HL-60 (cell line): Measurements from ENCODE around the gene MKI67.

ENCODE experiments used
- DNase-seq, 2 experiments: peaks; one replicate each; pipeline ENCODE4 v3.0.0-alpha.2; 2010 to 2020; ENCODE audit warnings: low read depth in 1 of 2, low spot score in 1 of 2
- H3K27ac ChIP-seq: fragments of 250-450 bp; sonication (Bioruptor Pico); replicated peaks from 2 replicates; pipeline ENCODE4 v1.5.1; 2020; ENCODE audit warnings: mild to moderate bottlenecking, moderate library complexity
- H3K27me3 ChIP-seq: fragments of 250-450 bp; sonication (Bioruptor Pico); 2 replicates; pipeline ENCODE4 v1.5.1; 2021; ENCODE audit warnings: mild to moderate bottlenecking, moderate library complexity; ENCODE audit not compliant: insufficient read depth, poor library complexity, severe bottlenecking
- H3K4me3 ChIP-seq: replicated peaks from 2 replicates; pipeline ENCODE4 v1.5.1; 2011; ENCODE audit warnings: mild to moderate bottlenecking, control low read depth, low read length; ENCODE audit not compliant: insufficient read depth
- CTCF ChIP-seq: IDR thresholded peaks from one replicate; pipeline ENCODE4 v1.5.1; 2011; ENCODE audit warnings: low read length, control low read depth, inconsistent platforms; ENCODE audit not compliant: insufficient read depth
- GABPA ChIP-seq: IDR thresholded peaks from 2 replicates; pipeline ENCODE4 v1.6.1; 2012; ENCODE audit warnings: low read depth
- POLR2AphosphoS5 ChIP-seq: IDR thresholded peaks from 2 replicates; pipeline ENCODE4 v1.6.1; 2012; ENCODE audit warnings: low read depth
- SPI1 ChIP-seq: IDR thresholded peaks from 2 replicates; pipeline ENCODE4 v1.6.1; 2012; ENCODE audit warnings: low read depth, mild to moderate bottlenecking, borderline replicate concordance
- TF ChIP-seq, protein P1 (sequence below): IDR thresholded peaks from 2 replicates; pipeline ENCODE4 v1.6.1; 2012; ENCODE audit warnings: low read depth; ENCODE audit not compliant: insufficient replicate concordance

Gene MKI67

DNA sequence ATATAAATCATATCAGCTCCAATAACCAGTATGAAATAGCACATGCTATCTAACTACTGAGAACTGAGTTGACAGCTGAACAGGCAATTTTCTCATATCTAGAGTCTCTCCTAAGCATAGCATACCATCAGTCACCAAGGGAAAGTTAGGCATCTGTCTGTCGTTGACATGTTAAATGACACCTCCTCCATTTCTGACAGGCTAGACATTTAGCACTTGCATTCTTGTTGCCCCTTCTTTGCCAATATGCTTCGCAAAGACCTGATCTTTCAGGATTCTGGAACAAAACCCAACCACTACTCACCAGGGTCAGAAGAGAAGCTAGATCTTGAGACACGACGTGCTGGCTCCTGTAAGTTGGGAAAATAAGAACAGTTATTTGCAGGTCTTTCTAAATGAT, 10.0 kb downstream of the MKI67 start:
- TF ChIP-seq, protein P1, sequence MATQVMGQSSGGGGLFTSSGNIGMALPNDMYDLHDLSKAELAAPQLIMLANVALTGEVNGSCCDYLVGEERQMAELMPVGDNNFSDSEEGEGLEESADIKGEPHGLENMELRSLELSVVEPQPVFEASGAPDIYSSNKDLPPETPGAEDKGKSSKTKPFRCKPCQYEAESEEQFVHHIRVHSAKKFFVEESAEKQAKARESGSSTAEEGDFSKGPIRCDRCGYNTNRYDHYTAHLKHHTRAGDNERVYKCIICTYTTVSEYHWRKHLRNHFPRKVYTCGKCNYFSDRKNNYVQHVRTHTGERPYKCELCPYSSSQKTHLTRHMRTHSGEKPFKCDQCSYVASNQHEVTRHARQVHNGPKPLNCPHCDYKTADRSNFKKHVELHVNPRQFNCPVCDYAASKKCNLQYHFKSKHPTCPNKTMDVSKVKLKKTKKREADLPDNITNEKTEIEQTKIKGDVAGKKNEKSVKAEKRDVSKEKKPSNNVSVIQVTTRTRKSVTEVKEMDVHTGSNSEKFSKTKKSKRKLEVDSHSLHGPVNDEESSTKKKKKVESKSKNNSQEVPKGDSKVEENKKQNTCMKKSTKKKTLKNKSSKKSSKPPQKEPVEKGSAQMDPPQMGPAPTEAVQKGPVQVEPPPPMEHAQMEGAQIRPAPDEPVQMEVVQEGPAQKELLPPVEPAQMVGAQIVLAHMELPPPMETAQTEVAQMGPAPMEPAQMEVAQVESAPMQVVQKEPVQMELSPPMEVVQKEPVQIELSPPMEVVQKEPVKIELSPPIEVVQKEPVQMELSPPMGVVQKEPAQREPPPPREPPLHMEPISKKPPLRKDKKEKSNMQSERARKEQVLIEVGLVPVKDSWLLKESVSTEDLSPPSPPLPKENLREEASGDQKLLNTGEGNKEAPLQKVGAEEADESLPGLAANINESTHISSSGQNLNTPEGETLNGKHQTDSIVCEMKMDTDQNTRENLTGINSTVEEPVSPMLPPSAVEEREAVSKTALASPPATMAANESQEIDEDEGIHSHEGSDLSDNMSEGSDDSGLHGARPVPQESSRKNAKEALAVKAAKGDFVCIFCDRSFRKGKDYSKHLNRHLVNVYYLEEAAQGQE, result no peak
- TF ChIP-seq GABPA (no peak), SPI1 (no peak), CTCF (no peak), POLR2AphosphoS5 (no peak)
- Histone ChIP-seq H3K27me3 (no peaks in the 10 kb centered on the region), H3K27ac (no peak overlapping the region), H3K4me3 (no peak overlapping the region)
- no peak for DNase-seq

DNA sequence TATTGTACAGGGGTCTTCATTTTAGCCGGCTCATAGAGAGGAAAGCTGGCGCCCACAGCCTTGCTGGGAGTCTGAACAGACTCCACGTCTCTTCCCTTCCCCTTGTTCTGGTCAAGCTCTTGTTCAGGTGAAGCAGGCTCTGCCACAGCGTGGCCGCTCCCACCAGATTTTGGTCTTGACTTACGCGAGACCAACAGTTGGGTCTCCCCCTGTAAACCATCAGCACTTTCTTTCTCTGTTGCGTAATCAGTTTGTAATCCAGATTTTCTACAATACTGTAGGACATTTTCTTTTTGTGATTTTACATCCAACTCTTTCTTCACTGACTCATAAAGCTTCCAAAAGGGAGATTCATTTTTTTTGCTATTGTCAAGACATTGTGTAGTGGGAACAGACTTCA, 10.9 kb downstream of the MKI67 start:
- Histone ChIP-seq H3K4me3 (no peak overlapping the region), H3K27me3 (no peaks in the 10 kb centered on the region), H3K27ac (no peak overlapping the region)
- DNase-seq, result no peak
- TF ChIP-seq SPI1 (no peak), GABPA (no peak), CTCF (no peak), POLR2AphosphoS5 (no peak)
- TF ChIP-seq, protein P1, result no peak

GRCh38 chr10:128114901-128115300, 11.3 kb downstream of the MKI67 start:
- Histone ChIP-seq H3K27ac (no peak overlapping the region), H3K27me3 (no peaks in the 10 kb centered on the region), H3K4me3 (no peak overlapping the region)
- DNase-seq, result no peak
- TF ChIP-seq, protein P1, result no peak
- TF ChIP-seq CTCF (no peak), POLR2AphosphoS5 (no peak), GABPA (no peak), SPI1 (no peak)
